ENCODE results near the gene TRMT61A.

- TF ChIP-seq POLR2AphosphoS5 (IDR thresholded peaks at IDR 0.05; ENCODE audit: borderline replicate concordance, low read depth, low read length) (no peak), EZH2 (IDR thresholded peaks at IDR 0.05) (no peak), FOXP2 (optimal IDR thresholded peaks at IDR 0.05; ENCODE audit: control extremely low read depth, extremely low read length, insufficient read depth) (no peak)
These were observed 14.1 kb downstream of the TRMT61A start for GRCh38 chr14:103543140-103543539.

All from SK-N-MC (cell line).